ENCODE measurements around the gene STX16.

- TF ChIP-seq, protein P1, sequence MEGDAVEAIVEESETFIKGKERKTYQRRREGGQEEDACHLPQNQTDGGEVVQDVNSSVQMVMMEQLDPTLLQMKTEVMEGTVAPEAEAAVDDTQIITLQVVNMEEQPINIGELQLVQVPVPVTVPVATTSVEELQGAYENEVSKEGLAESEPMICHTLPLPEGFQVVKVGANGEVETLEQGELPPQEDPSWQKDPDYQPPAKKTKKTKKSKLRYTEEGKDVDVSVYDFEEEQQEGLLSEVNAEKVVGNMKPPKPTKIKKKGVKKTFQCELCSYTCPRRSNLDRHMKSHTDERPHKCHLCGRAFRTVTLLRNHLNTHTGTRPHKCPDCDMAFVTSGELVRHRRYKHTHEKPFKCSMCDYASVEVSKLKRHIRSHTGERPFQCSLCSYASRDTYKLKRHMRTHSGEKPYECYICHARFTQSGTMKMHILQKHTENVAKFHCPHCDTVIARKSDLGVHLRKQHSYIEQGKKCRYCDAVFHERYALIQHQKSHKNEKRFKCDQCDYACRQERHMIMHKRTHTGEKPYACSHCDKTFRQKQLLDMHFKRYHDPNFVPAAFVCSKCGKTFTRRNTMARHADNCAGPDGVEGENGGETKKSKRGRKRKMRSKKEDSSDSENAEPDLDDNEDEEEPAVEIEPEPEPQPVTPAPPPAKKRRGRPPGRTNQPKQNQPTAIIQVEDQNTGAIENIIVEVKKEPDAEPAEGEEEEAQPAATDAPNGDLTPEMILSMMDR (IDR thresholded peaks at IDR 0.05) = no peak
- TF ChIP-seq POLR2A (IDR thresholded peaks at IDR 0.05) (no peak), EP300 (IDR thresholded peaks at IDR 0.05) (no peak)
These were observed 25.5 kb upstream of the STX16 start for GRCh38 chr20:58625585-58625984.

Measured in tibial nerve (tissue), 4 donors.